ENCODE data around the gene ECHS1. TPM values are rescaled to one million over a fixed set of nuclear protein-coding genes. Genes with fewer than 3 reads are reported as not detected.

The ECHS1 gene
- total RNA-seq, 1 donor from 2014 or later: 77.4 TPM

- TF ChIP-seq CTCF (IDR thresholded peaks at IDR 0.05) (no peak), EZH2 (IDR thresholded peaks at IDR 0.05) (no peak), EZH2phosphoT487 (IDR thresholded peaks at IDR 0.05) (no peak)
- Histone ChIP-seq H3K4me1 (peaks cover 11% of the 10 kb centered on the region), H4K20me1 (ENCODE audit: low read depth) (peaks cover 6% of the 10 kb centered on the region), H3K9me3 (ENCODE audit: low read depth) (no peaks in the 10 kb centered on the region), H3K27ac (no peak overlapping the region), H3F3A (ENCODE audit: low read depth) (peaks cover 9% of the 10 kb centered on the region), H3K4me3 (no peak overlapping the region), H3K27me3 (no peaks in the 10 kb centered on the region), H3K36me3 (no peaks in the 10 kb centered on the region), H3K79me2 (ENCODE audit: low read depth) (peaks cover 20% of the 10 kb centered on the region), H3K4me2 (no peak overlapping the region), H3K9ac (no peak overlapping the region), H2AFZ (replicated peaks) (no peak overlapping the region)
- H3K27me3 Mint-ChIP-seq (ENCODE audit: insufficient read depth, low read depth): peaks cover 5% of the 10 kb centered on the region
- DNase-seq (ENCODE audit: low spot score): no peak
- no peaks in the 10 kb centered on the region for H3K9me3 Mint-ChIP-seq
- peak overlapping the region; percentile 10 for H3K4me3 Mint-ChIP-seq
- H3K36me3 Mint-ChIP-seq: peaks cover under 1% of the 10 kb centered on the region
- H3K27ac Mint-ChIP-seq: no peak overlapping the region
- peaks cover 19% of the 10 kb centered on the region for H3K4me1 Mint-ChIP-seq
Measured at GRCh38 chr10:133391249-133391635, 18.1 kb upstream of the ECHS1 start.

GRCh38 chr10:133390597-133391248, 17.6 kb upstream of the ECHS1 start:
- TF ChIP-seq CTCF (IDR thresholded peaks at IDR 0.05): no peak
- no peak for TF ChIP-seq EZH2 (IDR thresholded peaks at IDR 0.05)
- TF ChIP-seq EZH2phosphoT487 (IDR thresholded peaks at IDR 0.05): no peak
- no peaks in the 10 kb centered on the region for H3K27me3 ChIP-seq
- no peaks in the 10 kb centered on the region for H3K36me3 ChIP-seq
- peaks cover 9% of the 10 kb centered on the region for H3F3A ChIP-seq (ENCODE audit: low read depth)
- Mint-ChIP-seq H3K4me3 (peak overlapping the region; percentile 10), H3K27ac (no peak overlapping the region), H3K27me3 (ENCODE audit: insufficient read depth, low read depth) (peaks cover 7% of the 10 kb centered on the region), H3K4me1 (peaks cover 19% of the 10 kb centered on the region), H3K9me3 (no peaks in the 10 kb centered on the region), H3K36me3 (peaks cover 2% of the 10 kb centered on the region)
- H3K4me1 ChIP-seq: peaks cover 11% of the 10 kb centered on the region
- H3K4me2 ChIP-seq: no peak overlapping the region
- no peak overlapping the region for H2AFZ ChIP-seq (replicated peaks)
- H3K9ac ChIP-seq: no peak overlapping the region
- H3K4me3 ChIP-seq: no peak overlapping the region
- H3K9me3 ChIP-seq (ENCODE audit: low read depth): no peaks in the 10 kb centered on the region
- DNase-seq (ENCODE audit: low spot score): no peak
- H4K20me1 ChIP-seq (ENCODE audit: low read depth): peaks cover 6% of the 10 kb centered on the region
- H3K27ac ChIP-seq: no peak overlapping the region
- peaks cover 14% of the 10 kb centered on the region for H3K79me2 ChIP-seq (ENCODE audit: low read depth)

GRCh38 chr10:133388973-133389818, 16.0 kb upstream of the ECHS1 start:
- no peaks in the 10 kb centered on the region for H3K9me3 ChIP-seq (ENCODE audit: low read depth)
- peaks cover 4% of the 10 kb centered on the region for H3F3A ChIP-seq (ENCODE audit: low read depth)
- H3K79me2 ChIP-seq (ENCODE audit: low read depth): no peaks in the 10 kb centered on the region
- no peaks in the 10 kb centered on the region for H4K20me1 ChIP-seq (ENCODE audit: low read depth)
- Mint-ChIP-seq H3K36me3 (peaks cover 2% of the 10 kb centered on the region), H3K4me1 (peaks cover 11% of the 10 kb centered on the region), H3K4me3 (no peak overlapping the region), H3K27me3 (ENCODE audit: insufficient read depth, low read depth) (peaks cover 7% of the 10 kb centered on the region), H3K9me3 (no peaks in the 10 kb centered on the region), H3K27ac (no peak overlapping the region)
- H3K4me2 ChIP-seq: no peak overlapping the region
- TF ChIP-seq EZH2phosphoT487 (IDR thresholded peaks at IDR 0.05) (no peak), EZH2 (IDR thresholded peaks at IDR 0.05) (no peak), CTCF (IDR thresholded peaks at IDR 0.05) (no peak)
- H2AFZ ChIP-seq (replicated peaks): no peak overlapping the region
- H3K27ac ChIP-seq: no peak overlapping the region
- no peak overlapping the region for H3K9ac ChIP-seq
- H3K36me3 ChIP-seq: no peaks in the 10 kb centered on the region
- peaks cover 4% of the 10 kb centered on the region for H3K4me1 ChIP-seq
- H3K4me3 ChIP-seq: no peak overlapping the region
- no peak for DNase-seq (ENCODE audit: low spot score)
- H3K27me3 ChIP-seq: no peaks in the 10 kb centered on the region
